ENCODE data around the gene RTN4RL2. TPM values are rescaled to one million over a fixed set of nuclear protein-coding genes. Genes with fewer than 3 reads are reported as not detected.
A peak's percentile ranks its signal among the peaks of the same experiment; 100 is the strongest.

Gene RTN4RL2
- total RNA-seq, 1 experiment from 2014 or later, result 3.6 TPM

- BruUV-seq (replicated peaks), result no TSS peak
- H3K27ac Mint-ChIP-seq (ENCODE audit: unreplicated experiment), result no peak overlapping the region
- TF ChIP-seq, protein P1, sequence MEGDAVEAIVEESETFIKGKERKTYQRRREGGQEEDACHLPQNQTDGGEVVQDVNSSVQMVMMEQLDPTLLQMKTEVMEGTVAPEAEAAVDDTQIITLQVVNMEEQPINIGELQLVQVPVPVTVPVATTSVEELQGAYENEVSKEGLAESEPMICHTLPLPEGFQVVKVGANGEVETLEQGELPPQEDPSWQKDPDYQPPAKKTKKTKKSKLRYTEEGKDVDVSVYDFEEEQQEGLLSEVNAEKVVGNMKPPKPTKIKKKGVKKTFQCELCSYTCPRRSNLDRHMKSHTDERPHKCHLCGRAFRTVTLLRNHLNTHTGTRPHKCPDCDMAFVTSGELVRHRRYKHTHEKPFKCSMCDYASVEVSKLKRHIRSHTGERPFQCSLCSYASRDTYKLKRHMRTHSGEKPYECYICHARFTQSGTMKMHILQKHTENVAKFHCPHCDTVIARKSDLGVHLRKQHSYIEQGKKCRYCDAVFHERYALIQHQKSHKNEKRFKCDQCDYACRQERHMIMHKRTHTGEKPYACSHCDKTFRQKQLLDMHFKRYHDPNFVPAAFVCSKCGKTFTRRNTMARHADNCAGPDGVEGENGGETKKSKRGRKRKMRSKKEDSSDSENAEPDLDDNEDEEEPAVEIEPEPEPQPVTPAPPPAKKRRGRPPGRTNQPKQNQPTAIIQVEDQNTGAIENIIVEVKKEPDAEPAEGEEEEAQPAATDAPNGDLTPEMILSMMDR (IDR thresholded peaks at IDR 0.05; ENCODE audit: unreplicated experiment), result no peak
- CTCF ChIA-PET, result no interaction called here
- DNase-seq, result no peak
- intact Hi-C loops (cut with micrococcal nuclease; ENCODE audit: unreplicated experiment), result no loop called here
- H3K4me3 Mint-ChIP-seq (ENCODE audit: low read depth, unreplicated experiment), result no peak overlapping the region
- no peaks in the 10 kb centered on the region for H3K27me3 Mint-ChIP-seq (ENCODE audit: unreplicated experiment)
- no peaks in the 10 kb centered on the region for H3K9me3 Mint-ChIP-seq (ENCODE audit: low read depth, unreplicated experiment)
- H3K4me1 Mint-ChIP-seq (ENCODE audit: low read depth, unreplicated experiment), result peaks cover 47% of the 10 kb centered on the region
- H3K36me3 Mint-ChIP-seq (ENCODE audit: insufficient read depth, unreplicated experiment), result peaks cover 40% of the 10 kb centered on the region
Measured at GRCh38 chr11:57496109-57496820, 35.9 kb downstream of the RTN4RL2 start.

DNA sequence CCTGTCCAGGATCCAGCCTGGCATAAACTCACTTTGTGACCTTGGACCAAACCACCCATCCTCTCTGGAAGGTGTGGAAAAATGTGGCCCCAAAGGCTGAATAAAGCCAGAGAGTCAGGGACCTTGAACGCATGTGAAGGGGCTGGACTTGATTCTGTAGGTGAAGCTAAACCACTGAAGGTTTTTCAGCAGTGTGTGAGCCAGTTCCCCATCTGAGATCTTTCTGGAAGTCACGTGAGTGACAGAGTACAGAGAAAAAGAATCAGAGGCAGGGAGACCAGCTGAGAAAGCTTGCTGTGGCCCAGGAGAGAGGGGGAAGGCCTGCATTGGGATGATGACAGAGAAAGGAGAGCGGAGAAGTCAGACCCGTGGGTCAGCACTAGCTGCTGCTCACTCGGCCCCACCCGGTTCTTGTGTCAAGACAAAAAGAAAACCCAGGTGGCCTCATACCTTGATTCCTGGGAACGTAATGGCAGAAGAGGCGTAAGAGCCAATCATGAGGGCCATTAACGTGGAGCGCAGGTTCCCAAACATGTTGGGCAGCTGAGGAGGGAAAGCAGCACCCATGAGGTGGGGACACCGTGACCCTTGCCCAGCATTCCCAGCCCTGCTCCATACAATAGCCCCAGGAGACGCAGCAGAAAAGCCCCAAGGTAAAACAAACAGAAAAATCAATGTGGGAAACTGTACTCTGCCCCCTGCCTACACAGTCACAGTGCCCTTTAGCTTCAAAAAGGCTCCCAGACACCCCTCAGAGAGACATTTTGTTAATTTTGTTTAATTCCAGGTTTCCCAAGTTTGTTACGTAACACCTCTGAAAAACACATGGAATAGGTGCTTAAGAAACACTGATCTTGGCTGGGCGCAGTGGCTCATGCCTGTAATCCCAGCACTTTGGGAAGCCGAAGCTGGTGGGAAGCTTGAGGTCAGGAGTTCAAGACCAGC, 37.2 kb downstream of the RTN4RL2 start:
- no peaks in the 10 kb centered on the region for H3K27me3 Mint-ChIP-seq (ENCODE audit: unreplicated experiment)
- peak overlapping the region; percentile 39 for H3K4me3 Mint-ChIP-seq (ENCODE audit: low read depth, unreplicated experiment)
- CTCF ChIA-PET, result interaction anchor here (0.6 kb wide), 1 partner anchor 40 kb away, joined by 3 read pairs; no protein-coding TSS in a partner anchor
- intact Hi-C loops (cut with micrococcal nuclease; ENCODE audit: unreplicated experiment), result no loop called here
- H3K4me1 Mint-ChIP-seq (ENCODE audit: low read depth, unreplicated experiment), result peaks cover 56% of the 10 kb centered on the region
- TF ChIP-seq, protein P1 (IDR thresholded peaks at IDR 0.05; ENCODE audit: unreplicated experiment), result no peak
- no peaks in the 10 kb centered on the region for H3K9me3 Mint-ChIP-seq (ENCODE audit: low read depth, unreplicated experiment)
- DNase-seq, result no peak
- H3K36me3 Mint-ChIP-seq (ENCODE audit: insufficient read depth, unreplicated experiment), result peaks cover 40% of the 10 kb centered on the region
- H3K27ac Mint-ChIP-seq (ENCODE audit: unreplicated experiment), result peak overlapping the region; percentile 83
- no TSS peak for BruUV-seq (replicated peaks)

DNA sequence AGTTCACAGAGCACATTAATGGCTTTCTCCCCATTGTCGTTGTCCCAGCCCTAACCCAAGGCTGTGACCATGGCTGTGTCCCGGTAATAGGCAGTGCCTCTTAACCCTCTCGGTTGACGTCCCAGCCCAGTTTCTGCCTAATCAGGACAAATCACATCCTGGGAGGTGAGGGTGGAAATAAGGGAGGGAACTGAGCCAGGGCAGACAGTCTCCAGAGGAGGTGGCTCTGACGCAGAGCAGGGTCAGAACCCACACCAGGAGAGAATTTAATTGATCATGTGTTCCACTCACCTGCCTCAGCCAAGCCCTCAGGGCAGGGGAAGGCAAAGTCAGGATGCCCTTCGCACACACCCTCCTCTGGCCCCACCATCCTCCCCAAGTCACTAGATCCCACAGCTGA, 38.2 kb downstream of the RTN4RL2 start:
- CTCF ChIA-PET, result no interaction called here
- Mint-ChIP-seq H3K4me1 (ENCODE audit: low read depth, unreplicated experiment) (peaks cover 53% of the 10 kb centered on the region), H3K4me3 (ENCODE audit: low read depth, unreplicated experiment) (no peak overlapping the region), H3K9me3 (ENCODE audit: low read depth, unreplicated experiment) (no peaks in the 10 kb centered on the region), H3K36me3 (ENCODE audit: insufficient read depth, unreplicated experiment) (peaks cover 33% of the 10 kb centered on the region), H3K27me3 (ENCODE audit: unreplicated experiment) (no peaks in the 10 kb centered on the region), H3K27ac (ENCODE audit: unreplicated experiment) (no peak overlapping the region)
- no TSS peak for BruUV-seq (replicated peaks)
- intact Hi-C loops (cut with micrococcal nuclease; ENCODE audit: unreplicated experiment), result no loop called here
- no peak for DNase-seq
- TF ChIP-seq, protein P1 (IDR thresholded peaks at IDR 0.05; ENCODE audit: unreplicated experiment), result no peak

GRCh38 chr11:57499413-57499982, 39.2 kb downstream of the RTN4RL2 start:
- Mint-ChIP-seq H3K9me3 (ENCODE audit: low read depth, unreplicated experiment) (no peaks in the 10 kb centered on the region), H3K4me1 (ENCODE audit: low read depth, unreplicated experiment) (peaks cover 44% of the 10 kb centered on the region), H3K4me3 (ENCODE audit: low read depth, unreplicated experiment) (peak overlapping the region; percentile 57), H3K27ac (ENCODE audit: unreplicated experiment) (peak overlapping the region; percentile 17), H3K36me3 (ENCODE audit: insufficient read depth, unreplicated experiment) (peaks cover 25% of the 10 kb centered on the region), H3K27me3 (ENCODE audit: unreplicated experiment) (no peaks in the 10 kb centered on the region)
- CTCF ChIA-PET, result no interaction called here
- TF ChIP-seq, protein P1 (IDR thresholded peaks at IDR 0.05; ENCODE audit: unreplicated experiment), result no peak
- DNase-seq, result peak; percentile 94
- intact Hi-C loops (cut with micrococcal nuclease; ENCODE audit: unreplicated experiment), result no loop called here
- no TSS peak for BruUV-seq (replicated peaks)
